Activated CD4-positive, CD25-positive, alpha-beta regulatory T cell treated with anti-CD3 and anti-CD28 coated beads, Interleukin-2, amount 50 U/mL, for 72 hours (primary cell): ENCODE results near the gene RIMS1.

Experiments
- DNase-seq: peaks from one replicate; pipeline ENCODE4 v3.0.0; 2021

Gene RIMS1

DNA sequence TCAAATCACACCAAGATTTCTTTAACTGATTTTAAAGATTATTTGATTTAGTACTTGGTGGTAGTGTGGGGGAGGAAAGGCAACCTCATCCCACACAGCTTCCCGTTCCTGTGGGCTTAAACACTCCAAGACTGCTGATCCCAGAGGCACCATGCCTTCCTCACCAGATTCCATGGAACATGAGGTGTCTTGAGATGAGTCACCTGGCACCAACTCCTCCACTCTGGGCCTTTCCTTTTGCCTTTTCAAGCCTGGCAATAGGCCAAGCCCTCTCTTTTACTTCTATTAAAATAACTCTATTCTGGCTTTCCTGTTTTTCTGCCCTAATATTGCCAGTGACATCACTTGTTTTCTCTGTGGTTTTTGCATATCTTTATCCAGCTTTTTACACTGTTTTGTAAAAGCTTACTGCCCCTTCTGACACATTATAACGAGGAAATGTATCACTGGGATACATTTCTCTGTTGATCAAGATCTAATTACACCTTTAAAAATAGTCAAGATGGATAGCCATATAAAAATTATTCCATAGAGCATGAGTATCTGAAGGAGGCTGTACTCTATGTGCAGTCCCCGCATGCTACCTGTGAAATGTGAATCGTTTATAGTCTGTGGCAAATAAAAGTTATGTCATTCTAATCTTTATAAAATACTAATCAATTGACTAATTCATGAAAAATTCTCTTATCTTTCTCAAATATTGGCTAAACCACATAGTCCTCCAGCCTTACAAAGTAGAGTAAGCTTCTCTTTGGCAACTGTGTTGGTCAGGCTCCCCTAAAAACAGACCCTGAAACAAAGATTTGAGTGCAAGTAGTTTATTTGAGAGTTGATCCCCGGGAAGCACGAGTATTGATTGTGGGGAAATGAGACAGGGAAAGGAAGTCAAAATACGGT lies 477.7 kb downstream of the RIMS1 start:
- DNase-seq, result no peak

DNA sequence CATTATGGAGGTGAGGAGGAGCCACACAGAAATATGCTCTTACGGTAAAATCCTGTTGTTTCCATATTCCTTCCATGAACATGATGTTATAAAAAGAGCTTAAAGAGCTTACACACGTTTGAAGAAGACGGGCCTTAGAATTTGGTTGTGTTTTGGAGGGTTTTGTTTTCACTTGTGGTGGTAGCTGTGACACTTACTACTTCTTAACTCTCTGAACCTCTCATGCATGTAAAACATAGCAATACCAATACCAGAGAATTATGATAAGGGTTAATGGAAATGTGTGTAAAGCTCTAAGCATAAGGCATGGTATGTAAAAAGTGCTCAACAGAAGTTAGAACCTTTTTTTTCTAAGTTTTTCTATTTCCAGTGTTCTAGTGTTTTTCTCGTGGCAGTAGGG lies 479.4 kb downstream of the RIMS1 start:
- DNase-seq, result no peak

DNA sequence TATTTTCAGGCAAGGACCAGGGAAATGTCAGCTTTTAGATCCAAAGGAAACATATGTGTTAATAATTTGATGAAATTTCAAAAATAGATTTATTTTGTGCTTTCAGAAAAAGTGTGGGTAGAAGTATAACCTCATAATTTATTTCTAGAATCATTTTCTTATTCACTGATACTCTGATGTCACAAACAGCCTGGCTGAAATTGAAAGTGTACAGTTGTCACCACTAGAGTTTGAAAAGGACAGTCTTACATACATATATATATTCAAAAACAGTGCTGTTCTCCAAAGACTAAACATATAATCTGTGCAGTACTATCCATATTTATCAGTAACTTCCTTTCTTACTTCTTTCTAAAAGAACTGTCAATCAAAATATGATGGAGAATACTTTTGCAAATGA lies 481.1 kb downstream of the RIMS1 start:
- DNase-seq, result no peak

DNA sequence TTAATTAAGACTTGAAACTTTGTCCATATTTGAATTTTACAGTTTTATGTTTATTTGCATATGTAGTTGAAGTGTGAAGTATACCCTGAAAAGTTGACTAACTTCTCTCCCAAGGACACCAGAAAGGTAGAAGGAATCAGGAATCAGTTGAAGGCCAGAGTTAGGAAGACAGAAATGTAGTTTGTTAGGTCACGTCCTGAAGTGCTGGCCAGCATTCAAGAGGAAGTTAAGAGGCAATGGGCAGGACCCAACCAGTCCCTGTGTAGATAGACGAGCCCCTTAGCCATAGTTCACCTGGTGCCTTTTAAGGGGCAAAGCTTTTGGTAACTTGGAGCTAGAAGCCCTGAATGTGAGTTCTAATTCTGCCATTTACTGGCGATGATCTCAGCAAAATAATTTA lies 485.1 kb downstream of the RIMS1 start:
- no peak for DNase-seq

DNA sequence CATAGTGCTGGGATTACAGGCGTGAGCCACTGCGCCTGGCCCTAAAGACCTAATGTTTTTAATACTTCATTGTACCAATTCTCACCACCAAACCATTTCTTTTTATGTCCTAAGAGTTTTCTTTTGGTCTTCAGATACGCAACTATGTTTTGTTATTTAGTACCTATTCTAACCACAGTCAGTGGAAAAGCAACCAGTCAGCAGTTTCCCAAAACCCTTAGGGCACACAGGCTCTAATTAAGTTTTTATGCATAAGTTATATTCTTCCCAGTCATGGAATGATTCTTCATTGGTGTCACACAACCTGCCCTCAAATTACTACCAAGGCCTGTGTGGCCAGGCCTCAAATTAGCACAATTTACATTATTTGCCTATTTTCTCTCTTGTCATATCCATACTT lies 487.8 kb downstream of the RIMS1 start:
- DNase-seq, result no peak

DNA sequence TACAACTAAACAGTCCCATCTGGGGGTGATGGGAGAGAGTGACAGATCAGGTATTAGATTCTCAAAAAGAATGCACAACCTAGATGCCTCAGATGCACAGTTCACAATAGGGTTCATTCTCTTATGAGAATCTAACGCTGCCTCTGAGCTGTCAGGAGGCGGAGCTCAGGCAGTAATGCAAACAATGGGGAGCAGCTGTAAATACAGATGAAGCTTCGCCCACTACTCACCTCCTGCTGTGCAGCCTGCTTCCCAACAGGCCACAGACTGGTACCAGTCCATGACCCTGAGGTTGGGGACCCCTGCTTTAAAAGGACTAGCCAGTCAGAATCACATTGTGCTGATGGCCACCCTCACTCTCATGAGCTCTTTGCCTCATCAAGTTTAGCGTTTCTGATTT lies 488.5 kb downstream of the RIMS1 start:
- no peak for DNase-seq

DNA sequence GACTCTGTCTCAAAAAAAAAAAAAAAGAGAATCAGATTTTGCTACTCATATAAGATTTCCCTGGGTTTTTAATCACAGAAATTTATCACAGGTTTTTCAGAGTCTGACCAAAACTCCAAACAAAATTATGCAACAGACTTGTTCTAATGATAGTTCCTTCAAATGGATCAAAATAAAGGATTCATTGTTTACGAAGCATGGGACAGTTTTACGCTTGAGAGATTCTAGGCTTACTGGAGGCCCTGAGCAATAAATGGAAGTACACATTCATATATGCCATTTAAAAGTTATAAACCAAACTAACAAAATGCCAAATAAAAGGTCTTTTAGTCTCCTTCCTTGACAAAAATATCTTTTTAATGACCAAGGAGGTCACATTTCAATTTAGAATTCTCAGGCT lies 490.4 kb downstream of the RIMS1 start:
- no peak for DNase-seq

DNA sequence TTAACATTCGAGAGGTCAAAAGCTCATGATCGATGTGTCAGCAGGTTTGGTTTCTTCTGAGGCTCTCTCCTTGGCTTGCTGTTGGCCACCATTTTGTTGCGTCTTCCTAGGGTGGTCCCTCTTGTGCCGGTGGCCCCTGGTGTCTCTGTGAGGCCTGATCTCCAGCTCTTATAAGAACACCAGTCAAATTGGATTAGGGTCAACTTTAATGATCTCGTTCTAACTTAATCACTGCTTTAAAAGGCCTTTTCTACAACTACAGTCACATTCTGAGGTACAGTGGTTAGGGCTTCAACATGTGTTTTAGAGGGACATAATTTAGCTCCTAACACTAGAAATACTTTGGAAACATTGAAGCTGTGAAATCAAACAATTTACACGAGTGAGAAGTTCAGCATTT lies 494.7 kb downstream of the RIMS1 start:
- no peak for DNase-seq

DNA sequence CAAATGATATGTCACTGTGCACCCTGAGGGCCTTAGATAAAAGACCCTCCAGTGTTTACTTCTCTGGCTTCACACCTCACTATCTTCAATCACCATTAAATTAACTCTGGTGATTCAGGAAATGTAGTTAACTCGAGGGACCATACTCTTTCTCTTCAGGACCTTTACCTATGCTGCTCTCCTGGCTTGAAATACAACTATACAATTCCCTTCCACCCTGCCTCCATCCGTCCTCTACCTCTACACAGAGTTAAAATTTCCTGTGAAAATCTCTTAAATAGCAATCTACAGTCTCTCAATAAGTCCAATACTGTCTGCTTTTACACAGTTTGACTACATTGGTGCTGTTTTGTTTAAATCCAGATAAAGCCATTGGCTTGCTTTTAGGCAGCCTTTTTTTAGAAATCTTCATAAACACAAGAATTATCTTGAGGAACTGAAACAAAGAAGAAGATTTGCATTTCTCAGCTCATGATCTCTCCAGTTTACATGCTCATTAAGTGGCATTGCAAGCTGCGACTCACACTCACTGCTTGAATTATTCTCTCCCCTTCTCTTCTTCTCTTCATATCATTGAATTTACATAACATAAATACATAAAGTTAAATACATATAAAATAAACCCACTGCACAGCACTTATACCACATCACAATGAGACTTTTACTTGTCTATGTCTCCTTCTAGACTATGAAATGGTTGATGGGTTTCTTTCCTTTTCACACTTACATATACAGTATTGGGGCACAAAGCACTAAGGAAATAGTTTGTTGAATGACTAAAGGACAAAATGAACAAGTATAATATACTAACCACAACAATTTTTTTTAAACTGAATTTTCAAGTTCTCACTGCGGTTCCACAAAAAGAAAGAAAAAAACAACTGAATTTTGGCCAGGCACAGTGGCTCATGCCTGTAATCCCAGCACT lies 496.5 kb downstream of the RIMS1 start:
- DNase-seq, result no peak

DNA sequence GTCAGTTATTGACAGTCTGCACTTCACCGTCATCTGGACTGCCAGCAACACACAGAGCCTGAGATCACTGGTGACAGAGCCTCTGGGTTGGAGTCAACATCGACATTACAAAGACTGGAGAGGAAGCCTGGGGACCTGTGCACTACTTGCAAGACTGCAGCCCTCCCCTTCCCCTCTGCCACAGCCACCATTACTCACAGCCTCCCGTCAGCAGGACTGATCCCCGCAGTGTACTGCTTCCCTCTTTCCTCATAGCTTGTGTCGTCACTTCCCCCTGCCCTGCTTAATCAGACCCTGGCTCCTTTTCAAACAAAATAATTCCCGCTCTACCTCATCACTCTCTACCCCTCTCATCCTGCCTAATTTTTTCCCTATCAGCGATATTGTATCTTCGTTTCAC lies 500.0 kb downstream of the RIMS1 start:
- no peak for DNase-seq

DNA sequence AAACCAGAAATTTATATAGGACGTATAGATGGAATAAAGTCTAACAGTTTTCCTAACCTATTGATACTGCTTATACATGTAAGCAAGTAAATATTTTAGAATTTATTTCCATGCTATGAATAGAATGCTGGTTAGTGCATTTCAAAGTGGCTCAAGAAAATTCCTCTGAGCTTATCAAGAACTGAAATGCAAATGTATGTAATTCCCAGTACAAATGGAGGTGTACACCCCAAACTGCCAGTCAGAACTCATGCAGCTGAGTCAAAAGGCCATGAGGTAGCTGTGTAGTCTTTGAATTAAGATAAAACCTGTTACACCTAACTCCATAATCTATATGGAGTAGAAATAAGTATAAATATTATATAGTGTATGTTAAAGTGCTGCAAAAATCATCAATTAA lies 503.3 kb downstream of the RIMS1 start:
- no peak for DNase-seq

DNA sequence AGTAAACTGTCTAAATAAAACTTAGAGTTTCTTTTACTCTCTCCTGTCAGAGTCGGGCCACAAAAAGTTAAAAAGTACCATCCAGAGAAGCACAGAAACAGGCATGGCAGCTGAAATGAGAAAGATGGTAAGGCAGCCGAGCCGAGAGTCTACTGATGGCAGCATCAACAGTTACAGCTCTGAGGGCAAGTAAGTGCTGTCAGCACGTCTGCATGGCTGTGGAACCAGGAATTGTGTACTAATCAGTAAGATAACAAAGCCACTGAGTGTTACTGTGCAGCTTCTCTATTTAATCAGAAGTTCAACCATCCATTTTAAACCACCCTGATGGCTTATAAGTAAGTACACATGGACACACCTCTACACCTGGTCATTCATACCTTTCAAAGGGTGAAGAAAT lies 504.2 kb downstream of the RIMS1 start:
- no peak for DNase-seq

DNA sequence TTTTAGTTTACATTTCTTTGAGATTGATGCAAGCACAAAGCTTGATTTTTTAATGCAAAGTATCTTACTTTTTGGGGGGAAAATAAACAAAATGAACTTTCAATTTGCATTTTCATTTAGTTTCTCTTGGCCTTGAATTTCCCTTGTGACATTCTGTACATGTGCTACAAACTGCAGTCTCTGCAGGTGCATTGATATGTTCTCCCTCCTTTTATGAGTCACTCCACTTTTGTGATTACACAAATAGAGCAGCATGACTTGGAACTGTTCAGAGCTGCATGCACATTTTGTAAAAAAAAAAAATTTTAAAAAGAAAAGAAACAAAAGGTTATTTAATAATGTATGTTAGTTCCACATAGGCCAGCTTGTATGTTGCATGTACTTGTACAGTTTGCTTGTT lies 515.5 kb downstream of the RIMS1 start:
- DNase-seq, result no peak

DNA sequence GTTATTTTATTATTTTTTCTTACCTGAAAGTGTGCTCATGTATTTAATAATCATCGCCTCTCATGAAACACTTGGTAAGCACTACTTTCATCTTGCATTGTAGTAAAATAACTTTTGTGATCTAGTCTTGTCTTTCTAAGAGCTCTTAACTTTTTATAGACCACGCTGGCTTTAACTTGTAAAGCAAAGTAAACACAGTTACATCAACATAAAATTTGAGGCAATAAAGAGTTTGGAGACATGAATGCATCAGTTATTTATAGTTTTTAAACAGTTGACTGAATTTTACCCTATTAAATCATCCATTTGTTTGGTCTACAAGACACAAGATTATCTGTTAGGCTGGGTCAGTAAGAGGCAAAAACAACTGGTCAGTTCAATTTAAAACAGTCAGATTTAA lies 517.1 kb downstream of the RIMS1 start:
- no peak for DNase-seq

DNA sequence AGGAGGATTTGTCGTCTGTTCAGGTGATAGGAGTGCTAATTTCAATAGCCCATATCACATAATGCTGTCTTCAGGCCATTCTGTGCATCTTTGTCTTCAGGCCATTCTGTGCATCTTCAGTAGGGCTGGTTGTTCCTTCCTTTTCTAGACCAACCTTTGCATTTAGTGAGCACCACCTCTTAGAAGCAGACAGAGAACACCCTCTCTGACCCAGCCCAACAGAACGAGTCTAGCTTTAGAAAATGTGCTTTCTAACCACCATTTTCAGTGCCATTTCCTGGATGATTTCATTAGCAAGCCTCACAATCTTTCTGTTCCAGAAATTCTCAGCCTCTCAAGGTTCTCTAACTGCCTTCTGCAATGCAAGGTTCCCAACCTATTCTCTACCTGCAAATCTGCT lies 520.2 kb downstream of the RIMS1 start:
- DNase-seq, result no peak

DNA sequence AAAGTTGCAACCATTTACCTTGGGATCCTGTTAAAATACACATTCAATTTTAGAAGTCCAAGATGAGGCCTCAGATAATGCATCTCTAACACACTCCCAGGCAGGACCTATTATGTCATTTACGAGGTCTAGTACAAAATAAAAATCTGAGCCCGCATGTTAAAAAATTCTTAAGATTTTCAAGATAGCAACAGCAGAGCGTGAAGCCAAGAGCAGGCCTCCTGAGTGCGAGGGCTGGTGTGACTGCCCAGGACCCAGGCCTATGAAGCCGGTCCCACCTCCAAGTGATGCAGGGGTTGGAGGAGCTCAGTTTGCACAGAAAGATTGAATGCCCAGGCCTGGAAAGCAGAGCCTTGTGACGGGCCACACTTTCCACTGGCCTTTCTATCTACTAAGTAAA lies 524.4 kb downstream of the RIMS1 start:
- no peak for DNase-seq

DNA sequence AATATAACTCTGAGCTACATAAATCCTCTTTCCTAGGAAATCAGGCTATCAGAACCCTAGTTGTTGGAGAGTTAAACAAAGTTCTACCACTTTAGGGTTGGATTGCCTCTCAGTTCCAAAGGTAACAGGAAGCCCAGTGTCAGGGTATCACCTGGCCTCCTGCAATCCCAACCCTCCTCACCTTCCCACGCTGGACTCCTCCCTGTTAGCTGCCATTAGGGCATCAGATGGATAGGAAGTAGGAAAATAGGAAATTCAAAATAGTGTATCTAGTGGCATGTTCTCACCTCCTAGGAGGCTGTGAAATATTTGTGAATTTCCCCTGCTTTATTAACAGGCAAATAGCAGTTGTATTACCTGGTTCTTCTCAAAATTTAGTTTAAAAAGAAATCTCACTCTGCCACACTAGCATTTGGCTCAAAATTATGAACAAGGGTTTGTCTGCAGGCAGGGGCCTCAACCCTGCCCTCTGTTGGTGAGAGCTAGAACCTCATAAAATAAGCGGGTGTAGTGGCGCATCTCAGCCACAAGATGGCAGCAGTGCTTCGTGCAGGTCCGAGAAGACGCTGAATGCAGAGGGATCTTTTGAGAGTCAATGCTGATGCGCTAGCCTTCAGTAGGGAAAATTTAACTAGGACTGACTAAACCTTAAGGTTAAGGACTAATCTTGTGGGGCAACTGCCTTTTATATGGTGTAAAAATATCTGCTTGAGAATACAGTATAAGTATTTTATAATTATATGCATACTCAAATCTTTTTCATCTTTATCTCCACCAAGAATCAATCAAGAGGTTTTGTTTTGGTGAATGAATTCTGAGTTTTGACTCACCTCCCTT lies 525.7 kb downstream of the RIMS1 start:
- DNase-seq, result peak; percentile 77

DNA sequence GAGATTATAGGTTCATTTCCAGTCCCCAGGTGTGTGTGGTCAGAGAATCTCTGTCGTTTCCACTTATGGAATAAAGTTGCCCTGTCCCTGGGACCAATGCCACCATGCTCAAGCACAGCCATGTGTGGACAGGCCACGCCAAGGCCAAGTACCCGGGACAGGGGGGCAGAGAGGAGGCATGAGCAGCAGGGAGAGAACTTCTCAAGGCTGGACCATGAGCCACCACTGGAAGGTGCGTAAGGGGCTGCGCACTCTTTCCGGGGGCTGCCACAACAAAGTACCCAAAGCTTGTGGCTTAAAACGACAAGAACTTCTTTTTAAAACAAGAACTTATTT lies 526.3 kb downstream of the RIMS1 start:
- DNase-seq, result no peak

DNA sequence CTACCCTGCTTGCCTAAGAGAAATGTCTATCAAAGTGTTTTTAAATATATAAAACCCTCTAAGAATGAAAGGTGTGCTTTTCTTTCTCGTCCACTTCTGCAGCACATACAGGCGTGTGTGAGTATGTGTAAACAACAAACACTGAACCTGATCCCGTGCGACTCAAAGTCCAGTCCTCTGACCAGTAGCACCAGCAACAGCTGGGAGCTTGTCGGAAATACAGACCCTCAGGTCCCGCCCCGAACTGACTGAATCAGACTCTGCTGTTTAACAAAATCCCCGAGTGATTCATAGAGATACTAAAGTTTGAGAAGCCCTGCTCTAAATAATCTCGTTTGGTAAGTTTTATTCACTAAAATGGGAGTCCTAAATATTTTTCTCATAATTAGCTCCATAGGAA lies 527.5 kb downstream of the RIMS1 start:
- DNase-seq, result no peak

DNA sequence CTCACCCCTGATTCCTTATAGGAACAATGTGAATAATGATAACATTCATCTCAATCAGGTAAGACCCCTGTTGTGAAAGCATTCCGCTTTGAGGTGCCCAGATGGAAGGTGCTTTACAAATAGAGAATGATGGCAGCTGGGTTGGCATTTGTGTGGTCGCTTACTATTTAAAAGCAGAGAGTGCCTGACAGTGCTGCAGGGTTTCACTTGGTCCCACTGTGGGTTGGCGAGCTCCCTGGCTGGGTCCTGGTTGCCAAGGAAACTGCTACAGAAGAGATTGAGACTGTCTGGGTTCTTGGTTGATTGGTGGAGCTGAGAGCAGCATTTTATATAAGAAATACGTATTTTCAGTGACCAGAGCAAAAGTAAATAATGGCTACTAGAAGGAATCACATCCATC lies 528.3 kb downstream of the RIMS1 start:
- no peak for DNase-seq

DNA sequence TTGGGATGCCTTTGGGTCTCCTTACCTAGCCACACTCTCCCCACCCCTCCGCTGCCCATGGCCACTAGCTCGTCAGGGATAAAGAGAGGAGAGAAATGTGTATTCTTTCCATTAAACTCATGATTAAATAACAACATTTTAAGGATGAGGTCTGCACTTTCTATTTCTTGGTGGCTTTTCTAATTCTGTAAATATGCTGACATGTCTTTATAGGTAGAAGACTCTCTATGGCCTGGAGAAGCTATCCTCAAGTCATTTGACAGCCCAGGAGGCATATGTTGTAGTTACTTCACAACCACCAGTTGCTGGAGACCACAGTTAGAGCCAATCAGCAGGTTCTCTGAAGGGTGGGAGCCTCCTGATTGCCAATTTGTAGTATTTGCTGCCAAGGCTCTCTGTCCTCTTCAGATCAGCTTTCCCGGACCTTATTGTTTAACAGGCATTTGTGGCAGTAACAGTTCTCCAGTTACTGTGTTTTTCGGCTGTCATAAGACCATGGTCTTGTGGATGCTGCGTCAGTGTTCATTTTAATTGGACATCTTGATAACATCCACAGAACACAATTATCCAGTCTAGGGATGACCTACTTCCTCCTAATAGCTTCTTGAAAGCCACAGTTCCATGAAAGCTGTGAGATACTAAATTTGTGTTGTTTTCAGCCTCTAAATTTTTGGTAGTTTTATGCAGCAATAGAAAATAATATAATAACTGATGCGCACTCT lies 530.6 kb downstream of the RIMS1 start:
- no peak for DNase-seq

DNA sequence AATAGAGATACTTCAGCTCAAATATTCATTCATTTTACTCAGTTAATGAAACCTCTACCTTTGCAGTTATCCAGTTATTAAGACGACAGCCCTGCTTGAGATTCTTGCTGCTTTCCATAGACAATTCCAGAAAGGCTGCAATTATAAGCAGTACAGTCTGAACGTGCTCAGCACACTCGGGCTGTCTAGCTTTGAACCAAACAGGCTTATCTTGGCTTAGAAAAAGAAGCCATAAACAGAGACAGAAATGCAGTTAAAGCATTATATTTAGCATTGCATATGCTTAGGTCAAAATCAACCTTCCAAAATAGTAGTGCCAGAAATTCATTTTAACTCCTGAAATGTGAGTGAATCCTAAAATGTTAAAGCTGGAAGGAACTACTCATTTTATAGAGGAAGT lies 531.4 kb downstream of the RIMS1 start:
- no peak for DNase-seq

DNA sequence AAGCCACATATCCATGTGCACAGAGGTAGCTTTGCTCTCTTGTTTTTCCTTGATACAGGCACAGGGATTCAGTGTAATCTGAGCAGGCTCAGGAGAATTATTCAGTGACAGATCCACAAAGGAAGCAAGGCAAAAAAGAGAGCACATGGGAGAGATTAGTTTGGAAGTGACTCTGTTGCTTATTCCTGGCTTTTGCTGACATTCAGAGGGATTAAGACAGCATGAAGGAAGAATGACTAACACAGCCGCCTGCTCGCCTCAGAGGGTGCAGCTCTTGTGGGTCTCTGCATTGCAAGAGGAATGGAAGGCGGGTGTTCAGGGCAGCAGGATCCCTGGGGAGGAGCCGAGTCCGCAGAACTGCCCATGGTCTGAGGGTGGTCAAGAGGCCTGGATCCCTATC lies 532.1 kb downstream of the RIMS1 start:
- DNase-seq, result no peak
